Hematopoietic multipotent progenitor cell treated with erythropoietin and hydrocortisone succinate and interleukin-3 and kit ligand, for 15 days (in vitro differentiated cells): ENCODE data around the gene UBE3A.

Experiments used
- DNase-seq: peaks from one replicate; pipeline ENCODE4 v3.0.0-alpha.2; 2015; ENCODE audit warnings: low spot score

UBE3A gene

GRCh38 chr15:25402342-25402741 is 36.5 kb downstream of the UBE3A start:
- DNase-seq: no peak

DNA sequence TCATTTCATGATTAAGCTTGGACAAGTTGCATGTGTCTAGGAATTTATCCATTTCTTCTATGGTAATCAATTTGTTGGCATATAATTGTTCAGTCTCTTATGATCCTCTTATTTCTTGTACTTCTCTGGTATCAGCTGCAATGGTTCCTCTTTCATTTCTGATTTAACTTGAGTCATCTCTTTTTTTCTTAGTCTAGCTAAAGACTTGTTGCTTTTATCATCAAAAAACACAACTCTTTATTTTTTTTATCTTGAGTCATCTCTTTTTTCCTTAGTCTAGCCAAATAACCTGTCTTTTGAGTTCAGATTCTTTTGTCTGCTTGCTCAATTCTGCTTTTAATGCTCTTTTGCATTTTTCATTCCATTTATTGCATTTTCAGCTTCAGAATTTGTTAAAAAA is 37.3 kb downstream of the UBE3A start:
- DNase-seq: no peak

GRCh38 chr15:25397100-25397499 is 41.7 kb downstream of the UBE3A start:
- DNase-seq: no peak

DNA sequence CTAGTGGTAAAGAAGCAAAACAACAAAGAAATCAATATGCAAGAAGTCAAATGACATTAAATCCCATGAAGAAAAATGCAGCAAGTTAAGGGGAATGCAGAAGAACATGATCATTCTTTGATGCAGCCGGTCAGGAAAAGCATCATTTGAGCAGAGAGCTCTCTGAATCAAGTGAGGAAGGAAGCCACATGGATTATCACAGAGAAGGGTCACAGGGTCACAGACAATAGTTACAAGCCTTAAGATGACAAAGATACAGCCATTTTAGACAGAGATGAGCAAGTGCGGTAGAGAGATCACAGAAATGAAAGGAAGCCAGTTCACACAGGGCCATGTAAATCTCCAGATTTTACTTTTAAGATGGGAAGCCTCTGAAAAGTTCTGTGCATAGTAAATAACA is 43.9 kb downstream of the UBE3A start:
- DNase-seq: no peak

- no peak for DNase-seq
Measured at GRCh38 chr15:25392806-25393205, 46.0 kb downstream of the UBE3A start.

GRCh38 chr15:25391971-25392721 is 46.7 kb downstream of the UBE3A start:
- no peak for DNase-seq

GRCh38 chr15:25385986-25386385 is 52.8 kb downstream of the UBE3A start:
- DNase-seq: no peak

GRCh38 chr15:25381579-25381978 is 57.2 kb downstream of the UBE3A start:
- DNase-seq: no peak

GRCh38 chr15:25378501-25378901 is 60.3 kb downstream of the UBE3A start:
- DNase-seq: no peak

- DNase-seq: no peak
Measured at GRCh38 chr15:25375557-25375956, 63.3 kb downstream of the UBE3A start.

DNA sequence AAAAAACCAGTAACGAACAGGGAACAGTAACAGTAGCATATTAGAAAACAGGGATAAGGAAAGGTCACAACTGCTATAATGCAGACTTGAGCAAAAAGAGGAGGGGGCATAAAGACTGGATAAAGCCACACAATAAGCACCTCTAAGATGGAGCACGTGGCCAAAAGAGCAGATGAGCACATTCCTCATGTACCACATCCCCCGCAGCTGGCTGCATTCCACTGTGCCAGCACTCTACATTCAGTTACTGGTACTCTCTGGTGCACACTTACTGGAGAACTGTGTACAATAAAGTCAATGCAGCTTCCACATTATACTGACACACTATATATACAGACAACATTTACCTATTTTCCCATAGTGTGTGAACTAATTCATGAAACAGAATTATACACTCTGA is 64.7 kb downstream of the UBE3A start:
- DNase-seq: no peak

DNA sequence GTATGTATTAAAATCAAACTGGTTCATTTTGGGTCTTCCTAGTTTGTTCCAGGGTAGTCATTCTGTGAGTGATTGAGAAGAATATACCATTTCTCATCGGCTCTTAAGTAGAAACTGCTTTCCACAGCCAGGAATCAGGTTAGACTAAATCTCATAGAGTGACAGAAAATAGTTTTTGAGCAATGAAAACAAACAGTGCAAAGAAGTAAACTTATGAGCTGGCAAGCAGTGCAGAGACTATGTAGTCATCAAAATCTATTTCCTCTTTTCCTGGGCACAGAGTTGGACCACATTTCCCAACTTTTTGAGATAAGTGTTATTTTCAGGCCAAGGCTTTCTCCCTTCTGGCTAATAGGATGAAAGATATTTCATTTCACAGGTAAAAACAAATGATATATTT is 66.5 kb downstream of the UBE3A start:
- DNase-seq: no peak

GRCh38 chr15:25368850-25369249 is 70.0 kb downstream of the UBE3A start:
- DNase-seq: no peak

- DNase-seq: no peak
Measured at GRCh38 chr15:25366058-25366457, 72.8 kb downstream of the UBE3A start.

GRCh38 chr15:25362545-25362944 is 76.3 kb downstream of the UBE3A start:
- no peak for DNase-seq

- DNase-seq: no peak
Measured at GRCh38 chr15:25347707-25348106, 91.1 kb downstream of the UBE3A start.

DNA sequence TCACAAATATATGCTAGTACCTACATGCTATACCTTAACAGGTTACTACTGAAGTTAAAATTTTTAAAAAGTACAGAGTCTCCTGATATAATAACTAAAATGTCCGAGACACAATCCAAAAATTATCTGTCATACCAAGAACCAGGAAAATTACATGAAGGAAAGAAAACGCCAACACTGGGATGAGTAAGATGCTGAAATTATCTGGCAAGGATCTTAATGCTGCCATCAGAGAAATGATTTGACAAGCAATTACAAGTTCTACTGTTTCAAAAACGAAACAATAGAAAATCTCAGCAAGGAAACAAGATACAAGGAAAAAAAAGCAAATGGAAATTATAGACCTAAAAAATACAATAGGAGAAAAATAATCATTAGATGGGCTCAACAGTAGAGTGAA is 92.5 kb downstream of the UBE3A start:
- DNase-seq: no peak

DNA sequence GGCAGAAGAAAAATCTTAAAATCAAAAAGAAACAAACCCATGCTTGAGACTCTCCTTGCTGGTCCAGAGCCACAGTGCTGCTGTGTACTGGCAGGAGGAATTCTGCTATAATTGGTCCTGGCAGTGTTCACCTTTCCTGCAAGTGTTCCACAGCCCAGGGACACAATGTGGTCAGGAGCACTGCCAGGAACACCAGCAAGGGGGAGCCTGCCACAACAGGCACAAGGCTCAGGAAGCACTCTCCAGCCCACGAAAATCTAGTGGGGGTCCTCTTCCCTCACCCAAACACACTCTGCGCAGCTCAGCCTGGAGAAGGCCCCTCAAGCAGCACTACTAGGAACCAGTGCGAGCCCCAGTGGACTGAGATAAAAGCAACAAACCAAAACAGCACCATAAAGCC is 92.9 kb downstream of the UBE3A start:
- DNase-seq: no peak

GRCh38 chr15:25342629-25343028 is 96.2 kb downstream of the UBE3A start:
- no peak for DNase-seq

- no peak for DNase-seq
Measured at GRCh38 chr15:25339431-25339830, 99.4 kb downstream of the UBE3A start.

GRCh38 chr15:25335279-25335678 is 103.5 kb downstream of the UBE3A start:
- no peak for DNase-seq

- no peak for DNase-seq
Measured at GRCh38 chr15:25333049-25333448, 105.8 kb downstream of the UBE3A start.

DNA sequence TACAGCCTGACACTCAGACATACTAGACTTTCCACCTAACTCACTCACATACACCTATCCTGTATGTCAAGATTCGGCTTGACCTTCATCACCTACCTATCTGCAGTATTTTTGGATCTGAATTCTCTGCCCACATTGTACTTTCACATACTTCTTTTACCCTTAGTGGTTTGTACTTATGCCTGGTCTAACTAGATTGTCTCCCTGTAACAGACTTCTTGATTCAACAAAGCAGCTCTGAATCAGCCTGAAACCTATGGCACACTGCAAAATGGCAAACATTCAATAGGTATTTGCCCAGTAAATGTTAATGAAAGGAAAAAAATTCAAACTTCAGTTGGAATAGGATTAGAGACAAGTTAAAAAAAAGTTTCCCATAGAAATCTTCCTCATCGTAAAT is 106.5 kb downstream of the UBE3A start:
- no peak for DNase-seq

GRCh38 chr15:25331860-25332259 is 107.0 kb downstream of the UBE3A start:
- DNase-seq: no peak
